ENCODE data around the gene AMOTL2. TPM values are rescaled to one million over a fixed set of nuclear protein-coding genes. Genes with fewer than 3 reads are reported as not detected.

Gene AMOTL2
- total and polyA plus RNA-seq, 2 experiments from 2014 or later, result 17.9 to 102 TPM

- no peaks in the 10 kb centered on the region for H3K27me3 ChIP-seq (ENCODE audit: insufficient read depth)
Measured at GRCh38 chr3:134340982-134341365, 33.3 kb downstream of the AMOTL2 start.

More at GRCh38 chr3:134340982-134341365, 33.3 kb downstream of the AMOTL2 start:
- H3F3A ChIP-seq (replicated peaks; ENCODE audit: low read depth), result no peaks in the 10 kb centered on the region
- Mint-ChIP-seq H3K36me3 (ENCODE audit: low read depth) (no peaks in the 10 kb centered on the region; the same call in 2 of the 3 replicates), H3K4me3 (no peak overlapping the region), H3K9me3 (no peaks in the 10 kb centered on the region; the same call in 2 of the 3 replicates), H3K27ac (no peak overlapping the region), H3K27me3 (ENCODE audit: insufficient read depth, low read depth, poor library complexity) (peaks cover 15% of the 10 kb centered on the region), H3K4me1 (peaks cover 5% of the 10 kb centered on the region)
- ATAC-seq (no peak), DNase-seq (ENCODE audit: low spot score) (no peak)
- H3K9me2 ChIP-seq (ENCODE audit: insufficient read depth), result peaks cover 16% of the 10 kb centered on the region; the same call in 1 of the 2 replicates
- no peaks in the 10 kb centered on the region for H3K4me1 ChIP-seq (ENCODE audit: insufficient read depth)
- no peaks in the 10 kb centered on the region for H3K79me2 ChIP-seq (replicated peaks; ENCODE audit: insufficient read depth)
- H3K4me3 ChIP-seq, result no peak overlapping the region
- H2AFZ ChIP-seq, result no peak overlapping the region
- no peak for TF ChIP-seq NANOG (IDR thresholded peaks at IDR 0.05; ENCODE audit: borderline replicate concordance)
- no peak for TF ChIP-seq STAT1 (IDR thresholded peaks at IDR 0.05; ENCODE audit: unreplicated experiment)
- TF ChIP-seq ZNF114 (CRISPR knock-in tag; IDR thresholded peaks at IDR 0.05), result no peak
- TF ChIP-seq EZH2phosphoT487 (IDR thresholded peaks at IDR 0.05; ENCODE audit: unreplicated experiment), result no peak
- TF ChIP-seq CREB1 (CRISPR knock-in tag; IDR thresholded peaks at IDR 0.05; ENCODE audit: low read depth), result no peak
- no peak for TF ChIP-seq ZNF331 (CRISPR knock-in tag; IDR thresholded peaks at IDR 0.05; ENCODE audit: low read depth)
- TF ChIP-seq JUNB (IDR thresholded peaks at IDR 0.05; ENCODE audit: unreplicated experiment), result no peak
- TF ChIP-seq REST (IDR thresholded peaks at IDR 0.05; ENCODE audit: unreplicated experiment), result no peak
- no peak for TF ChIP-seq ETS1 (IDR thresholded peaks at IDR 0.05)
- no peak for TF ChIP-seq POLR2AphosphoS5 (IDR thresholded peaks at IDR 0.05; ENCODE audit: low read depth)
- TF ChIP-seq CTCF (conservative IDR thresholded peaks at IDR 0.05; ENCODE audit: low read depth in 2 of 2), result no peak
- TF ChIP-seq EZH2 (IDR thresholded peaks at IDR 0.05; ENCODE audit: low read depth, unreplicated experiment), result no peak
- no peaks in the 10 kb centered on the region for H3K36me3 ChIP-seq (ENCODE audit: insufficient read depth)
- H3K4me2 ChIP-seq, result no peak overlapping the region
- no peak overlapping the region for H3K27ac ChIP-seq (ENCODE audit: low read depth)
- H4K20me1 ChIP-seq (replicated peaks; ENCODE audit: insufficient read depth), result no peaks in the 10 kb centered on the region
